HepG2 (cell line): ENCODE results near the gene SURF6. TPM values are rescaled to one million over a fixed set of nuclear protein-coding genes. Genes with fewer than 3 reads are reported as not detected.

Experiments used
- CEBPZ ChIP-seq: IDR thresholded peaks from 2 replicates; pipeline ENCODE4 v1.6.1; 2012; ENCODE audit warnings: low read length, improper control_type of control experiment
- KDM2A ChIP-seq: sonication (generic); formaldehyde crosslinking; IDR thresholded peaks from 2 replicates; pipeline ENCODE4 v1.4.0; 2020; ENCODE audit warnings: low read depth, missing genetic modification reagents, borderline replicate concordance
- PAXIP1 ChIP-seq: sonication (generic); formaldehyde crosslinking; conservative IDR thresholded peaks from 2 replicates; pipeline ENCODE4 v1.4.0; 2020; ENCODE audit warnings: mild to moderate bottlenecking, missing genetic modification reagents, moderate library complexity
- STAT6 ChIP-seq: sonication (generic); formaldehyde crosslinking; IDR thresholded peaks from 2 replicates; pipeline ENCODE4 v1.4.0; 2020; ENCODE audit warnings: missing genetic modification reagents, mild to moderate bottlenecking, borderline replicate concordance
- ZNF142 ChIP-seq: sonication (generic); formaldehyde crosslinking; IDR thresholded peaks from 2 replicates; pipeline ENCODE4 v1.4.0; 2020; ENCODE audit warnings: missing genetic modification reagents
- ZNF235 ChIP-seq: sonication (generic); formaldehyde crosslinking; IDR thresholded peaks from 2 replicates; pipeline ENCODE4 v1.8.1; 2023; ENCODE audit warnings: mild to moderate bottlenecking, missing genetic modification reagents, borderline replicate concordance
- ZNF766 ChIP-seq: sonication (generic); formaldehyde crosslinking; IDR thresholded peaks from 2 replicates; pipeline ENCODE4 v1.5.0; 2020; ENCODE audit warnings: missing genetic modification reagents, borderline replicate concordance
- polyA plus RNA-seq, 8 experiments: library from polyadenylated mRNA; depleted of rRNA in 3 of 8; stranded (reverse) in 7 of 8; unstranded in 1 of 8; fragments of >200 nt; fragmentation: Illumina TruSeq in 4 of 8; extraction: Trizol in 4 of 8; gene quantifications; 2 replicates each; pipeline versions ENCODE4 v1.2.1 to v1.2.3, GENCODE V29; 2011 to 2016; ENCODE audit warnings: low read depth in 4 of 8, missing spikeins in 1 of 8, mixed read lengths in 1 of 8; ENCODE audit not compliant: insufficient read depth in 1 of 8
- total RNA-seq, 5 experiments: library from RNA; depleted of rRNA; stranded (reverse); fragments of >200 nt; fragmentation: Illumina TruSeq; extraction: Trizol; gene quantifications; 2 replicates each; pipeline ENCODE4 v1.2.3, GENCODE V29; 2016; ENCODE audit warnings: low read depth in 1 of 5

The SURF6 gene
- total and polyA plus RNA-seq, 2 of the 13 experiments (the other 11 are each of a cell fraction or from before 2014, with no cell fraction given), result 5.9 to 14.7 TPM

- TF ChIP-seq STAT6 (no peak), ZNF766 (CRISPR knock-in tag) (no peak), ZNF235 (CRISPR knock-in tag) (no peak), KDM2A (peak; percentile 51), ZNF142 (CRISPR knock-in tag) (0 out of 2 replicates have a peak, but pooled peaks have one; percentile 40), PAXIP1 (0 out of 2 replicates have a peak, but pooled peaks have one; percentile 11), CEBPZ (no peak)
Observed at GRCh38 chr9:133356391-133357091, 20.6 kb upstream of the SURF6 start, which contains the start of the genes SURF1 and SURF2 (continued).
